Neuronal stem cell (in vitro differentiated cells): ENCODE results near the gene FAM120B. TPM values are rescaled to one million over a fixed set of nuclear protein-coding genes. Genes with fewer than 3 reads are reported as not detected.

Experiments used
- DNase-seq: peaks from one replicate; pipeline ENCODE4 v3.0.0-alpha.2; 2013; ENCODE audit warnings: low spot score
- H2AFZ ChIP-seq: one replicate; pipeline ENCODE4 v1.6.1; 2013; ENCODE audit warnings: mild to moderate bottlenecking, low read length, inconsistent platforms
- H2AK5ac ChIP-seq: 2 replicates; pipeline ENCODE4 v1.6.1; 2013; ENCODE audit warnings: low read depth, mild to moderate bottlenecking, inconsistent platforms, low read length, moderate library complexity, mixed read lengths
- H2BK120ac ChIP-seq: 2 replicates; pipeline ENCODE4 v1.6.1; 2013; ENCODE audit warnings: low read depth, mild to moderate bottlenecking, inconsistent platforms, low read length, moderate library complexity, mixed read lengths
- H2BK12ac ChIP-seq: one replicate; pipeline ENCODE4 v1.6.1; 2013; ENCODE audit warnings: low read length, inconsistent platforms
- H2BK15ac ChIP-seq: 2 replicates; pipeline ENCODE4 v1.6.1; 2013; ENCODE audit warnings: mild to moderate bottlenecking, low read length, inconsistent platforms, mixed read lengths
- H2BK5ac ChIP-seq: one replicate; pipeline ENCODE4 v1.6.1; 2013; ENCODE audit warnings: inconsistent platforms, mild to moderate bottlenecking, low read length, moderate library complexity
- H3K14ac ChIP-seq: one replicate; pipeline ENCODE4 v1.6.1; 2013; ENCODE audit warnings: low read length, inconsistent platforms
- H3K18ac ChIP-seq: 2 replicates; pipeline ENCODE4 v1.6.1; 2013; ENCODE audit warnings: low read length, inconsistent platforms
- H3K23ac ChIP-seq: 2 replicates; pipeline ENCODE4 v1.6.1; 2013; ENCODE audit warnings: low read depth, mild to moderate bottlenecking, mixed read lengths, low read length, inconsistent platforms; ENCODE audit not compliant: poor library complexity
- H3K27ac ChIP-seq: replicated peaks from 3 replicates; pipeline ENCODE4 v1.5.1; 2013; ENCODE audit warnings: low read length, inconsistent platforms
- H3K27me3 ChIP-seq, 3 experiments: 2 replicates each; pipeline ENCODE4 v1.6.1; 2013; ENCODE audit warnings: low read length in 3 of 3, mild to moderate bottlenecking in 2 of 3, inconsistent platforms in 1 of 3, low read depth in 1 of 3, mixed read lengths in 1 of 3, moderate library complexity in 1 of 3; ENCODE audit not compliant: control insufficient read depth in 3 of 3, insufficient read depth in 3 of 3
- H3K36me3 ChIP-seq, 2 donors: replicated peaks in 1 of 2; 2 replicates each; pipeline ENCODE4 v1.6.1; 2013; ENCODE audit warnings: low read length in 2 of 2; ENCODE audit not compliant: control insufficient read depth in 2 of 2, insufficient read depth in 2 of 2
- H3K4ac ChIP-seq: 2 replicates; pipeline ENCODE4 v1.6.1; 2013; ENCODE audit warnings: inconsistent platforms, mild to moderate bottlenecking, low read length, moderate library complexity
- H3K4me1 ChIP-seq, 2 donors: 1 replicate in 1 of 2; 2 replicates in 1 of 2; pipeline ENCODE4 v1.6.1; 2013; ENCODE audit warnings: low read length in 2 of 2, low read depth in 1 of 2; ENCODE audit not compliant: control insufficient read depth in 2 of 2, insufficient read depth in 1 of 2
- H3K4me2 ChIP-seq: one replicate; pipeline ENCODE4 v1.6.1; 2013; ENCODE audit warnings: mild to moderate bottlenecking, low read length, inconsistent platforms; ENCODE audit not compliant: insufficient read depth, poor library complexity, severe bottlenecking
- H3K4me3 ChIP-seq, 2 donors: 2 replicates each; pipeline ENCODE4 v1.5.1; 2013; ENCODE audit warnings: low read length in 2 of 2, mild to moderate bottlenecking in 2 of 2, inconsistent platforms in 1 of 2, moderate library complexity in 1 of 2
- H3K79me1 ChIP-seq: one replicate; pipeline ENCODE4 v1.6.1; 2013; ENCODE audit warnings: low read depth, mild to moderate bottlenecking, inconsistent platforms, low read length, moderate library complexity
- H3K9ac ChIP-seq: one replicate; pipeline ENCODE4 v1.6.1; 2013; ENCODE audit warnings: mild to moderate bottlenecking, low read depth, low read length, inconsistent platforms; ENCODE audit not compliant: poor library complexity
- H3K9me3 ChIP-seq, 2 donors: replicated peaks in 1 of 2; 2 replicates each; pipeline versions ENCODE3 to v1.6.1; 2013; ENCODE audit warnings: low read length in 2 of 2, mild to moderate bottlenecking in 2 of 2, inconsistent platforms in 1 of 2, low read depth in 1 of 2, mixed read lengths in 1 of 2, moderate library complexity in 1 of 2; ENCODE audit not compliant: control insufficient read depth in 2 of 2, insufficient read depth in 1 of 2
- H4K8ac ChIP-seq: one replicate; pipeline ENCODE4 v1.6.1; 2013; ENCODE audit warnings: low read depth, mild to moderate bottlenecking, inconsistent platforms, low read length, moderate library complexity
- H4K91ac ChIP-seq: one replicate; pipeline ENCODE4 v1.6.1; 2013; ENCODE audit warnings: low read length, low read depth, mild to moderate bottlenecking, inconsistent platforms; ENCODE audit not compliant: poor library complexity
- WGBS, 2 donors: extraction: QIAGEN DNeasy Blood & Tissue Kit; methylation state at CpG; one replicate each; pipeline ENCODE4 v1.1.7; 2013; ENCODE audit warnings: missing lambda C conversion rate in 2 of 2, mixed read lengths in 1 of 2; ENCODE audit not compliant: insufficient read length in 2 of 2, insufficient replicate concordance in 1 of 2; ENCODE audit errors: extremely low coverage in 2 of 2; 5-methylcytosine and 5-hydroxymethylcytosine counted together
- polyA plus RNA-seq, 2 experiments: library from polyadenylated mRNA; stranded (reverse); fragments of 200-250 nt; gene quantifications; one replicate each; pipeline ENCODE4 v1.2.3, GENCODE V29; 2013

The FAM120B gene, protein sequence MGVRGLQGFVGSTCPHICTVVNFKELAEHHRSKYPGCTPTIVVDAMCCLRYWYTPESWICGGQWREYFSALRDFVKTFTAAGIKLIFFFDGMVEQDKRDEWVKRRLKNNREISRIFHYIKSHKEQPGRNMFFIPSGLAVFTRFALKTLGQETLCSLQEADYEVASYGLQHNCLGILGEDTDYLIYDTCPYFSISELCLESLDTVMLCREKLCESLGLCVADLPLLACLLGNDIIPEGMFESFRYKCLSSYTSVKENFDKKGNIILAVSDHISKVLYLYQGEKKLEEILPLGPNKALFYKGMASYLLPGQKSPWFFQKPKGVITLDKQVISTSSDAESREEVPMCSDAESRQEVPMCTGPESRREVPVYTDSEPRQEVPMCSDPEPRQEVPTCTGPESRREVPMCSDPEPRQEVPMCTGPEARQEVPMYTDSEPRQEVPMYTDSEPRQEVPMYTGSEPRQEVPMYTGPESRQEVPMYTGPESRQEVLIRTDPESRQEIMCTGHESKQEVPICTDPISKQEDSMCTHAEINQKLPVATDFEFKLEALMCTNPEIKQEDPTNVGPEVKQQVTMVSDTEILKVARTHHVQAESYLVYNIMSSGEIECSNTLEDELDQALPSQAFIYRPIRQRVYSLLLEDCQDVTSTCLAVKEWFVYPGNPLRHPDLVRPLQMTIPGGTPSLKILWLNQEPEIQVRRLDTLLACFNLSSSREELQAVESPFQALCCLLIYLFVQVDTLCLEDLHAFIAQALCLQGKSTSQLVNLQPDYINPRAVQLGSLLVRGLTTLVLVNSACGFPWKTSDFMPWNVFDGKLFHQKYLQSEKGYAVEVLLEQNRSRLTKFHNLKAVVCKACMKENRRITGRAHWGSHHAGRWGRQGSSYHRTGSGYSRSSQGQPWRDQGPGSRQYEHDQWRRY
- polyA plus RNA-seq (2013, experiment 1 of 2), result 18.0 TPM
- 17.8 TPM for polyA plus RNA-seq (2013, experiment 2 of 2)

- Histone ChIP-seq H2BK12ac (no peak within 1 kb of the TSS), H4K8ac (peak within 1 kb of the TSS; percentile 19), H3K9me3 (peaks cover 6 to 17% of the 10 kb centered on the region in 2 donors), H4K91ac (no peak within 1 kb of the TSS), H3K9ac (peak within 1 kb of the TSS; percentile 94), H2BK120ac (no peak within 1 kb of the TSS), H3K36me3 (peaks cover 0 to 11% of the 10 kb centered on the region in 2 donors), H3K79me1 (peaks cover 5% of the 10 kb centered on the region), H3K27me3 (no peaks in the 10 kb centered on the region), H2BK15ac (peak within 1 kb of the TSS; percentile 55), H3K18ac (peak within 1 kb of the TSS; percentile 97), H3K23ac (peak within 1 kb of the TSS; percentile 76), H2AFZ (peak within 1 kb of the TSS; percentile 95), H3K4me3 (peak within 1 kb of the TSS; percentile 72 to 99), H3K14ac (peak within 1 kb of the TSS; percentile 86), H3K4me2 (peak within 1 kb of the TSS; percentile 71), H3K4ac (no peak within 1 kb of the TSS), H3K27ac (no peak within 1 kb of the TSS), H3K4me1 (peaks cover 17 to 19% of the 10 kb centered on the region in 2 donors), H2BK5ac (peak within 1 kb of the TSS; percentile 26), H2AK5ac (peak within 1 kb of the TSS; percentile 34)
- DNase-seq, result peak; percentile 78
- WGBS, 2 donors, result no CpG with 5 or more reads among the region's 97 CpGs
These were observed at the start of gene FAM120B for GRCh38 chr6:170306324-170307079. FAM120B (plus strand) TSS chr6:170306758; CDS start chr6:170317391, 10,633 bp downstream.

DNA sequence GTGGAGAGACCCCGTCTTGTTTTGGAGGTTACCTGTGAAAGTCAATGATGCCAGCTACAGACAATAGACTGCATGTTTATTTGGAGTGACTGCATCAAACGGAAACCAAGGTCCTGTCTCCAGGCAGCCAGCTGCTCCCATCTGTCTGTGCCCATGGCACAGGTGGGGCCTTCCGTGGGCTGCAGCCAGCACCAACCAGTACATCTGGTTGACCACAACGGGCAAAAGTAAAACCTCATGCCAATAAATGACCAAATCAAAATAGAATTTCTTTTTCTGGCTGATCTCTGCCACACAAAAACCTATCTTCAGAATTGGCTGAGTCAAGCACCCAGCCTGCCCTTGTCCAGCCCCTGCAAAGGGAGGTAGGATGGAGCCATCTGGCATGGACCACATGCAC lies 49.2 kb upstream of the FAM120B start:
- H3K79me1 ChIP-seq, result no peaks in the 10 kb centered on the region
- H3K4ac ChIP-seq, result no peak overlapping the region
- H2BK12ac ChIP-seq, result no peak overlapping the region
- H4K8ac ChIP-seq, result no peak overlapping the region
- no peak overlapping the region for H3K4me2 ChIP-seq
- no peak overlapping the region for H3K18ac ChIP-seq
- no peak overlapping the region for H2BK15ac ChIP-seq
- no peak overlapping the region for H3K4me3 ChIP-seq
- no peak overlapping the region for H3K23ac ChIP-seq
- no peak for DNase-seq
- H2AFZ ChIP-seq, result no peak overlapping the region
- H3K14ac ChIP-seq, result no peak overlapping the region
- no peak overlapping the region for H2BK120ac ChIP-seq
- no peak overlapping the region for H4K91ac ChIP-seq
- peaks cover 0 to 3% of the 10 kb centered on the region in 2 donors for H3K4me1 ChIP-seq
- WGBS, 2 donors, result no CpG with 5 or more reads among the region's 4 CpGs
- no peaks in the 10 kb centered on the region for H3K36me3 ChIP-seq
- no peak overlapping the region for H3K9ac ChIP-seq
- no peak overlapping the region for H2AK5ac ChIP-seq
- H3K27me3 ChIP-seq, result no peaks in the 10 kb centered on the region
- no peak overlapping the region for H2BK5ac ChIP-seq
- no peaks in the 10 kb centered on the region for H3K9me3 ChIP-seq
- H3K27ac ChIP-seq, result no peak overlapping the region

DNA sequence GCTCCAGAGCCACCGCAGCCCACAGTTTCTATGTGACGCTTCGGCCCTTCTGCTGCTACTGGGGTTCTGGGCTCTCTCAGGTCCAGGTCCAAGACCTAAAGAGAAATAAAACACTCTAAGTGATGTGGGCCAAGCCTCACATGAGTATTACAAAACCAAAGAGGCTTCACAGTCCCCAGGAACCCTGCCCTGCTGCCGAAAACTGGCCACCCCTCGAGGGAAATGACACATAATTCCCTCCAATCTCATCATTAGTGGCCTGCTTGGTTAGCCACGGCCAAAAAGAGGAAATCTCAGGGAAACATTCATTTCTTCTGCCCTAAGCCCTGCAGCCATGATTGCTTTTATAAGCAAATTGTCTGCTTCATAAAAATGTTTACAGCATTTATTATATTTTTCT lies 48.2 kb upstream of the FAM120B start:
- H3K9me3 ChIP-seq, result no peaks in the 10 kb centered on the region
- H3K79me1 ChIP-seq, result no peaks in the 10 kb centered on the region
- H3K4ac ChIP-seq, result no peak overlapping the region
- no CpG with 5 or more reads among the region's 6 CpGs for WGBS, 2 donors
- H3K4me3 ChIP-seq, result no peak overlapping the region
- no peak overlapping the region for H4K91ac ChIP-seq
- H3K4me2 ChIP-seq, result no peak overlapping the region
- H2BK12ac ChIP-seq, result no peak overlapping the region
- H2BK120ac ChIP-seq, result no peak overlapping the region
- H3K18ac ChIP-seq, result no peak overlapping the region
- no peaks in the 10 kb centered on the region for H3K27me3 ChIP-seq
- H3K14ac ChIP-seq, result no peak overlapping the region
- peaks cover 0 to 4% of the 10 kb centered on the region in 2 donors for H3K4me1 ChIP-seq
- H2AK5ac ChIP-seq, result no peak overlapping the region
- no peaks in the 10 kb centered on the region for H3K36me3 ChIP-seq
- no peak overlapping the region for H3K9ac ChIP-seq
- no peak overlapping the region for H2BK5ac ChIP-seq
- no peak overlapping the region for H4K8ac ChIP-seq
- no peak overlapping the region for H3K27ac ChIP-seq
- no peak overlapping the region for H3K23ac ChIP-seq
- no peak for DNase-seq
- no peak overlapping the region for H2AFZ ChIP-seq
- H2BK15ac ChIP-seq, result no peak overlapping the region
